ENCODE results near the gene TIMM9.

DNA sequence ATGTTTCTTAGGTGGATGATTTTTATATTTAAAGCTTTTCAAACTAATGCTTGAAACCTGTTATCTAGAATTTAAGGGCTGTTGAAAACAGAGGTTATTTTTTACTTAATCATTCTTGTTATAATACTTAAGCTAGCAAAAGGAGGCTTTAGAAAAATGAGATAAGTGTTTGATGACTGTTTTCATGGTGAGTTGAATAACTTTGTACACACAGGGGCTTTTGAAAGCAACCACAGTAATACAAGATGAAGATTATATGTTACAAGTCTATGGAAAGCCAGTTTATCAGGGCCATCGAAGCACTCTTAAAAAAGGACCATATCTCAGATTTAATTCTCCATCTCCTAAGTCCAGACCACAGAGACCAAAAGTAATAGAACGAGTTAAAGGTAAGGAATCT lies 33.4 kb upstream of the TIMM9 start:
- TF ChIP-seq, protein P1, sequence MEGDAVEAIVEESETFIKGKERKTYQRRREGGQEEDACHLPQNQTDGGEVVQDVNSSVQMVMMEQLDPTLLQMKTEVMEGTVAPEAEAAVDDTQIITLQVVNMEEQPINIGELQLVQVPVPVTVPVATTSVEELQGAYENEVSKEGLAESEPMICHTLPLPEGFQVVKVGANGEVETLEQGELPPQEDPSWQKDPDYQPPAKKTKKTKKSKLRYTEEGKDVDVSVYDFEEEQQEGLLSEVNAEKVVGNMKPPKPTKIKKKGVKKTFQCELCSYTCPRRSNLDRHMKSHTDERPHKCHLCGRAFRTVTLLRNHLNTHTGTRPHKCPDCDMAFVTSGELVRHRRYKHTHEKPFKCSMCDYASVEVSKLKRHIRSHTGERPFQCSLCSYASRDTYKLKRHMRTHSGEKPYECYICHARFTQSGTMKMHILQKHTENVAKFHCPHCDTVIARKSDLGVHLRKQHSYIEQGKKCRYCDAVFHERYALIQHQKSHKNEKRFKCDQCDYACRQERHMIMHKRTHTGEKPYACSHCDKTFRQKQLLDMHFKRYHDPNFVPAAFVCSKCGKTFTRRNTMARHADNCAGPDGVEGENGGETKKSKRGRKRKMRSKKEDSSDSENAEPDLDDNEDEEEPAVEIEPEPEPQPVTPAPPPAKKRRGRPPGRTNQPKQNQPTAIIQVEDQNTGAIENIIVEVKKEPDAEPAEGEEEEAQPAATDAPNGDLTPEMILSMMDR (IDR thresholded peaks at IDR 0.05), result no peak
- no peak for TF ChIP-seq POLR2A (IDR thresholded peaks at IDR 0.05)
